HG03558 (cell line): ENCODE measurements around the gene CES3.
"Not testable (repeated sequence)": the region's sequence is repeated elsewhere in the genome, so short reads cannot be mapped to it uniquely, and the experiment has no call there.

Experiments
- ATAC-seq: cut with Tn5 transposase; IDR thresholded peaks from one replicate; pipeline ENCODE4 v1.9.1; 2021; ENCODE audit warnings: moderate number of reproducible peaks; ENCODE audit not compliant: unreplicated experiment; ENCODE audit errors: extremely low read depth

Gene CES3

DNA sequence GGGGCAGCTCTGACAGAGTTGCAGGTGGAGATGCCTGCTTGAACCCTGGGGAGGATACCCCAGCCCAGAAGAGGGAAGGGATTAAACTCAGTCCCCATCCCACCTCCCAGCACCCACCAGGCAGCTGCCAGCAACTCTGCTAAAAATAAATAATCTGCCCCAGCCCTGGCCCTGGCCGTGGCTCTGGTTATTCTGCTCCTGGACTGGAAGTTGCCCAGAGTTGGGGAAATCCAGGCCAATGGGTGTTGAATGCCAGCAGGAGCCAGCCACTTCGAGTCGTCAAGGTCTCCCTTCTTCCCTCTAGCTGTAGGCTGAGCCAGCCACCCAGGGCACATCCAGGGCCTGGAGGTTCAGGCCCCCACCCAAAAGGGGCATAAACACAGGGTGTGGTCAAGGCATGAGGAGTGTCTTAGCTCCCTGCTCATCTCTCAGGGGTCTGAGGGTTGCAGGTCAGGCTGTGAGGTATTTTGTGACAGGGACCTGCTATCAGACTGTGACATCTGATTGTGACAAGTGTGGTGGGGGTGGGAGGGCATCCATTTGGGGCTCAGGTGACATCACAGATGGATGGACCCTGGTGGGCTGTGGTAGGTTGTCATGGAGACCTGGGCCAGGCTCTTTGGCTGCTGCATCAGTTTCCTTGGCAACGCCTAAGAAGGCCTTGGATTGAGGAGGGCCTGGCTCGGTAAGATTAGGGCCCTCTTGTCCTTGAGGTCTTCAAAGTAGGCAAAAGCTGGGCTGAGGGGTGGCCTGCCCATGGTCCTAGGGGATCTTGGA is 34.7 kb upstream of the CES3 start:
- ATAC-seq: no peak

- ATAC-seq: no peak
These were observed 34.1 kb upstream of the CES3 start for GRCh38 chr16:66926961-66927436.

GRCh38 chr16:66927918-66928649 is 33.0 kb upstream of the CES3 start:
- ATAC-seq: no peak

- ATAC-seq: no peak
These were observed 32.2 kb upstream of the CES3 start for GRCh38 chr16:66928702-66929388.

DNA sequence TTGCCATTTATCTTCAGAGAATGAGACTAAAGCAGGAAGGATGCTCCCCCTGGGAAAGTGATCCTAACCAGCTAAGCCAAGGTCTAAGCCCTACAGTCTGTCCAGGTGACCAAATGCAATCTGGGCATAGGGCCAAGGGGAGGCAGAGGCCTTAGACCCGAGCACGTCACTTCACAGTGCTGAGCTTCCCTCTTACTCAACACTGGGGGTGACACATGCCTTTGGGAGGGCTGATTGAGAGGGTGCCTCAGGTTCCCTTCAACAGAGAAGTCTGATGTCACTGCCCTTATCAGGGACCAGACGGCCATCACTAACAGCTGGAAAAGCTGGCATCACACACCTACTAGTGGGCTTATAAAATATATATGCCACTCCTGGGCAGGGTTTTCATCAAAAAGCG is 30.9 kb upstream of the CES3 start:
- no peak for ATAC-seq

DNA sequence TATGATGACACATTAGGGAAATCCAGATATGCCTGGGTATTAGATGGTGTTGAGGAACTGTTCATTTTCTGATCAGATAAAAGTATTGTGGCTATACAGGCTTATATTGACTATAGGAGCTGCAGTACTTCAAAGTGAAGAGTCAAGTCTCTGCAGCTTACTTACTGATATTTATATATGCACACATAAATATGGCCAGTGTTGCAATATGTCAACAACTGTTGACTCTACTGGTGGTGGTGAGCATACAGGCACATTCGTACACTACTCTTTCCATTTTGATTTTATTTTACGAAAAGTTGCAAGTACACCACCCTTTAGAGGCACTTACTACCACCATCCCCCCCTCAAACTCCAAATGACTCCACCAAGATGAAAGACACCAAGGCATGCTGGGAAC is 29.4 kb upstream of the CES3 start:
- no peak for ATAC-seq

DNA sequence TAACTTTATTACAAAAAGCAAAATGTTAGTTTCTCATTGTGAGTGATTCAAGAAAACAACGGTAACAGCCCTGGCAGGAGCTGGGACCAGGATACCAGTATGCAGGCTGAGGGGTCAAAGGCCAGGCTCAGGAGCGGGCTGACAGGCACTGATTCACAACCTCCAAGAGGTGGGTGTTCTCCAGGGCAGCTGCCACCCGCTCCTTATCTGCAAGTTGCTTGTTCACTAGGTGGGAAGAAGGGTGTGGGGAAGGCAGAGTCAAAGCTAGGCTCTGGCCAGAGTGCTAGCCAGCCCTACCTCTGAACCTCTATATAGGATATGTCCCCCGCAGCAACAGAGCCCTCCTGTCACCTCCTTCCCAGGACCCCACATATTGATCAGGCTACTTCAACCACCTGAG is 29.0 kb upstream of the CES3 start:
- no peak for ATAC-seq

DNA sequence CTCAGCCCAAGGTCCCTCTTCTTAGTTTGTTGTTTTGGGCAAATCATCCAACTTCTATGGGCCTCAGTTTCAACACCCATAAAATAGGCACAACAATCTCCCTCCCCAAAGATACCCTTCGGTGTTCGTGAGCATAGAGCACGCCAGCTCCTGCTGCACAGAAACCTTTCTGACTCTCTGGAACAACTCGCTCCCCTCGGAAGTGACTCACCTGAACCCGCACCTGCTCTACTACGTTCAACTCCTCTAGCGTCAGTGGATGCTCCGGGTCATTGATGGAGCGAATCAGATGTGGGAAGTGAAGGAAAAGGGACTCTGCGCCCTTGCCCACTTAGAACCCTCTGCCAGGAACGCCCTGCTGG is 27.3 kb upstream of the CES3 start:
- ATAC-seq: no peak

DNA sequence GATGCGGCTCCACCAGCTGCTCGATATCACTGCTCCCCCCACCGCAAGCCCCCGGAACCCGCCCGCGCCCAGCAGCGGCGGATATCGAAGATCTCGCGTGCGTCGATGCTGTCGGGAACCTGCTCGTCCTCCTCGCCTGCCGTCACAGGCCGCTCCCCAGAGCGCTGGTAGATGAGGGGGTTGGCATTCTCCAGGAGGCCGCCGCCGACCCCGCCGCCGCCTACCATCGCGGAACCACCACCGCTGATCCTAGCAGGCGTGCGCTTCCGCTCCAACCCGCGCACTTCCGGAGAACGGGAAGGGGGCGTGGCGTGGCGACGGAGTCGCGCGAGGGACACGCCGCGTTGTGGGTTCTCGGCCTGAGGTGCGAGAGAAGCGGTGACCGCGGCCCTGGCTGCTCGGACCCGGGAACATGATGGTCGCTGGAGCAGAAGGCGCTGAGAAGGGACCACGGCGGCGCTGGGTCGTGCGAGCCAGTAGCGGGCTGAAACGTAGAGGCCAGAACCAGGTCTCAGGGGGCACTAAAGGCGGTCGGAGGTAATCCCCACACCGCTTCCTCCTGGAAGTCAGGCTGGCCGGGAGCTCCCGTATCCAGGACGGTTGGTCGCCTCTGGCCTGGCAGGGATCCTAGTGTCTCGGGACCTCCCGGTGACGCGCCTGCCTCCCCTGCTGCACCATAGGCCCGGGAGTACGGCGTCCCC is 26.8 kb upstream of the CES3 start, which contains the start of gene CIAO2B:
TSS of gene CIAO2B (minus strand) at position 265 of the 701 bp plus-strand sequence. CDS start at position 227, 38 bp downstream.
- peak; percentile 50 for ATAC-seq

DNA sequence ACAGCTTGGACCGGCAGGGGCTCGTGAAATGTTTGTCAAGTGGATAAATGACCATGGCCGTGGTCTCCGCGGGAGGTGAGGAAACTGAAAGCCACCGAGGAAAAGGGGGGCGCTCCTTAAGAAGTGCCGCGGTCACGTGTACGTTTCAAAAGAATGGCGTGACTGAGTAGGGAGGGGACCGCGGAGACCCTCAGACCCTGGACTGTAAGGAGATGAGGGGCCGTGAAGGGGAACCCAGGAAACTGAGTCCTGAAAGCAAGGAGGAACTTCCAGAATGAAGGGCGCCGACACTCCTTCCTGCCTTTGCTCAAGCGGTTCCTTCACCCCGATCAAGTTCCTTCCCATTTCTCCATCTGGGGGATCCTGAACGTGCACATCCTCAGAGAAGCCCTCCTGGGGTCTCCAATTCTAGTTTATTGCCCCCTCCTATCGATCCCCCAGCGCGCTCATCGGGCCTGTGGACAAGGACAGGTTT is 26.2 kb upstream of the CES3 start:
- ATAC-seq: not testable (repeated sequence)

GRCh38 chr16:66935314-66936011 is 25.6 kb upstream of the CES3 start, which contains the start of gene CES2:
TSS of gene CES2 (plus strand) at chr16:66935516. CDS start at chr16:66935636, 120 bp downstream.
- ATAC-seq: no peak

DNA sequence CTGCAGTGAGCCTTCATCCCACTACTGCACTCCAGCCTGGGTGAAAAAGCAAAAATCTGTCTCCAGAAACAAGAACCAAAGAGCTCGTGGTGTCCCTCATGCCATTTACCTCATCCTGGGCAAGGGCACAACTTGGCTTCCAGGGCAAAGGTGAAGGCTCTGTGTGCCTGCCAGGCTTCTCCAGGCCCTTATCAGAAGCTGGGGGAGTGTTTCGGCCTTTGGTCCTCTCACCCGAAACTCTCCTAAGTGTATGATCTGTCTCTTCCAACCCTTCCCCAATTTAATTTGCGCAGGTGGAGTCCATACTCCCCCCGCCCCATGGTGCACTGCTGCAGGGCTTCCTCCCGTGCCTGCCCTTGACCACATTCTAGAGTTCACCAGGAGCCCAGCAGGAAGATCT is 24.6 kb upstream of the CES3 start:
- no peak for ATAC-seq

DNA sequence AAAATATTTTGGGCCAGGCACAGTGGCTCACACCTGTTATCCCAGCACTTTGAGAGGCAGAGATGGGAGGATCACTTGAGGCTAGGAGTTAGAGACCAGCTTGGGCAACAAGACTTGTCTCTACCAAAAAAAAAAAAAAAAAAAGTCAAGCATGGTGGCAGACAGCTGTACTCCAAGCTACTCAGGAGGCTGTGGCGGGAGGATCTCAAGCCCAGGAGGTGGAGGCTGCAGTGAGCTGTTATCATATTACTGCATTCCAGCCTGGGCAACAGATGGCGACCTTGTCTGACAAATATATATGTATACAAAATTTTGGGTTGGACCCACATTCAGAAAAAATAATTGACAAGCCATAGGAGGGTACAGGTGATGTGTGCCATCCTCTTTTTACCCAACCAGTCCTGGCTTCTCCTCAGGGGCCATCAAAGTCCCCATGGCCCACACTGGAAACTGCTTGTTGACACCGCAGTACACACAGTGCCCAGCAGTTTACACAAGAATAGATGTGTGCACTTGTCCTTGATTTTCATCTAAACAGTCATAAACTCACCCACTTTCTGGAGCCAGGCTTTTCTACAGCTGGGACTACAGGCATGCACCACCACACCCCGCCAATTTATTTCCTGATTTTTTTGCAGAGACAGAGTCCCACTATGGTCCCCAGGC is 24.0 kb upstream of the CES3 start:
- no peak for ATAC-seq

GRCh38 chr16:66937725-66938337 is 23.2 kb upstream of the CES3 start:
- ATAC-seq: no peak

DNA sequence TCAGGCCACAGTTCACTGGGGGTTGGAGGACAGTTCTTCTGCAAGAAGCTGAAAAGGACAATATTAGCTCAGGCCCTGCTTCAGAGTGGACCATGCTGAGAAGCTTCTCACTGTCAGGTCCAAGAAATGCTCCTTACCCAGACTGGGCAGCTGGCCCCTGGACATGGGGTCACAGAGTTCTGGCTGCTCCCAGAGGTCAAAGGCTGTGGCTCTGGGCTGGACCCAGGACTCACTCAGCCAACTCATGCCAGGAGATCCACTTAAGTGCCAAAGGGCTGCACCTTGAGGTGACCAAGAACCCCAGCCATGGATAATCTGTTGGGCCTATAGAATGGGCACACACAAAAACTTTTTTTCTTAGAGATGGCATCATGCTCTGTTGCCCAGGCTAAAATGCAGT is 21.7 kb upstream of the CES3 start:
- ATAC-seq: no peak

DNA sequence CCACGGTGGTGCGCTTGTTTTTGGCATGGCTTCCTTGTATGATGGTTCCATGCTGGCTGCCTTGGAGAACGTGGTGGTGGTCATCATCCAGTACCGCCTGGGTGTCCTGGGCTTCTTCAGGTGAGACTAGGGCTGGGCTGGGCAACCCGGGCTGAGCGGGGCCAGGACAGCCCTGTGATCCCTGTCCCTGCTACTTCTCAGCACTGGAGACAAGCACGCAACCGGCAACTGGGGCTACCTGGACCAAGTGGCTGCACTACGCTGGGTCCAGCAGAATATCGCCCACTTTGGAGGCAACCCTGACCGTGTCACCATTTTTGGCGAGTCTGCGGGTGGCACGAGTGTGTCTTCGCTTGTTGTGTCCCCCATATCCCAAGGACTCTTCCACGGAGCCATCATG is 20.8 kb upstream of the CES3 start:
- no peak for ATAC-seq

DNA sequence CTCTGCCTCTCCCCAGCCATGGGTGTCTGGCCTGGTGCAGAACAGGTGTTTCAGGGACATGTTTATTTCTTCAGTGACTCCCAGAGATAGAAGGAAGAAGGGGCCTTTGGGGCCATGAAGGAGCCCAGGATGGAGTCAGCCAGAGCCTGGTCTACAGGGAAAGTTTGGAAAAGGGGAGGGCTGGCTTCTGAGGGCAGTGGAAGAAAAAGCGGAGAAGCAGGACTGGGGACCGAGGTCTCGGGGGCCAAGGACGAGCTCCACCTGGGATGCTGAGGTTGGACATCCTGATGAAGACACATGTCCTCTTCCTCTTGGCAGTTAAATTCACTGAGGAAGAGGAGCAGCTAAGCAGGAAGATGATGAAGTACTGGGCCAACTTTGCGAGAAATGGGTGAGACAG is 18.1 kb upstream of the CES3 start:
- no peak for ATAC-seq

DNA sequence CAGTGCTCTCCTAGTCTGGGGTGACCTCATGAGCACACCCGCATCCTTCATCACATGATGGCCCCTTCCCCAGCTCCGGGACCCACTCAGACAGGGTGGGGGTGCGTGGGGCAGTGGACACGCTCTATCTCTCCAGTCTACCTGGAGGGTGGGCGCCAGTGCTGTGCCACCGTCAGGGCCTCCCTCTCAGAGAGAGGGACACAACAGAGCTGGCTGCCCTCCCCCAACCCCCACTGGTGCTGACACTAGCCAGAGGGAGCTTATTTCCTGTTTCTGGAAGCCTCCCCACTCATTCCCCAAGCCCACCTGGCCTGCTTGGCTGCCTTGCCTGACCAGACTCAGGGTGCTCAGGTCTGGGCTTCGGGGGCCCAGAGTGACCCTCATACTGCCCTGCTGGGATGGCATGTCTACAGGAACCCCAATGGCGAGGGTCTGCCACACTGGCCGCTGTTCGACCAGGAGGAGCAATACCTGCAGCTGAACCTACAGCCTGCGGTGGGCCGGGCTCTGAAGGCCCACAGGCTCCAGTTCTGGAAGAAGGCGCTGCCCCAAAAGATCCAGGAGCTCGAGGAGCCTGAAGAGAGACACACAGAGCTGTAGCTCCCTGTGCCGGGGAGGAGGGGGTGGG is 17.5 kb upstream of the CES3 start:
- ATAC-seq: no peak
